GM12892 (cell line): ENCODE data around the gene BHLHE23.

Experiments
- POLR2A ChIP-seq: IDR thresholded peaks from 2 replicates; pipeline ENCODE4 v1.6.1; 2011; ENCODE audit warnings: low read depth, low read length, control low read depth
- POLR2AphosphoS5 ChIP-seq: IDR thresholded peaks from 2 replicates; pipeline ENCODE4 v1.6.1; 2011; ENCODE audit warnings: low read depth, low read length, control low read depth
- TAF1 ChIP-seq: IDR thresholded peaks from 2 replicates; pipeline ENCODE4 v1.6.1; 2011; ENCODE audit warnings: low read depth, mild to moderate bottlenecking, control low read depth, low read length, borderline replicate concordance

GRCh38 chr20:62991196-62991807 lies 15.5 kb downstream of the BHLHE23 start:
- TF ChIP-seq POLR2A (no peak), TAF1 (no peak), POLR2AphosphoS5 (no peak)
